PC-9 (cell line): ENCODE measurements around the gene METTL22.

Experiments
- EZH2 ChIP-seq: fragments of 200-600 bp; sonication (generic); IDR thresholded peaks from 2 replicates; pipeline ENCODE4 v1.8.0; 2017; ENCODE audit warnings: antibody characterized with exemption, low read depth
- TF ChIP-seq, protein P1 (sequence below): fragments of 200-600 bp; sonication (generic); conservative IDR thresholded peaks from 2 replicates; pipeline ENCODE4 v1.6.1; 2017; ENCODE audit warnings: mixed run types, antibody characterized with exemption, mild to moderate bottlenecking, moderate library complexity

DNA sequence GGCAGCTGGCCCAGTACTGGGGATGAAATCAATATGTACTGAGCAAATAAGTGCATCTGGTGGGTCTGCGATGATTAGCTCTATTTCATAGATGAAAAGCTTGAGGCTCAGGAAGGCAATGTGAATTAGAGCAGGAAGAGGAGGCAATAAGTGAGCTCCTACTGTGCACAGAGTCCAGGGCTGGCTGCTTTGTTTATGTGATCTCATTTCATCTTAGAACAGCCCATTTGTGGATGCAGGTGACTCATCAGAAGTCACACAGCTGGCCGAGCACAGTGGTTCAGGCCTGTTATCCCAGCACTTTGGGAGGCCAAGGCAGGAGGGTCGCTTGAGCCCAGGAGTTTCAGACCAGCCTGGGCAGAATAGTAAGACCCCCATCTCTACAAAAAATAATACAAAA, 38.3 kb upstream of the METTL22 start:
- TF ChIP-seq, protein P1, sequence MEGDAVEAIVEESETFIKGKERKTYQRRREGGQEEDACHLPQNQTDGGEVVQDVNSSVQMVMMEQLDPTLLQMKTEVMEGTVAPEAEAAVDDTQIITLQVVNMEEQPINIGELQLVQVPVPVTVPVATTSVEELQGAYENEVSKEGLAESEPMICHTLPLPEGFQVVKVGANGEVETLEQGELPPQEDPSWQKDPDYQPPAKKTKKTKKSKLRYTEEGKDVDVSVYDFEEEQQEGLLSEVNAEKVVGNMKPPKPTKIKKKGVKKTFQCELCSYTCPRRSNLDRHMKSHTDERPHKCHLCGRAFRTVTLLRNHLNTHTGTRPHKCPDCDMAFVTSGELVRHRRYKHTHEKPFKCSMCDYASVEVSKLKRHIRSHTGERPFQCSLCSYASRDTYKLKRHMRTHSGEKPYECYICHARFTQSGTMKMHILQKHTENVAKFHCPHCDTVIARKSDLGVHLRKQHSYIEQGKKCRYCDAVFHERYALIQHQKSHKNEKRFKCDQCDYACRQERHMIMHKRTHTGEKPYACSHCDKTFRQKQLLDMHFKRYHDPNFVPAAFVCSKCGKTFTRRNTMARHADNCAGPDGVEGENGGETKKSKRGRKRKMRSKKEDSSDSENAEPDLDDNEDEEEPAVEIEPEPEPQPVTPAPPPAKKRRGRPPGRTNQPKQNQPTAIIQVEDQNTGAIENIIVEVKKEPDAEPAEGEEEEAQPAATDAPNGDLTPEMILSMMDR = no peak
- TF ChIP-seq EZH2 = no peak
